Measurements from ENCODE around the gene GALNTL6.

GRCh38 chr4:172897046-172897445, 1083.8 kb downstream of the GALNTL6 start:
- TF ChIP-seq CTCF (conservative IDR thresholded peaks at IDR 0.05; ENCODE audit: low read length), result no peak
- no peak for TF ChIP-seq EZH2phosphoT487 (IDR thresholded peaks at IDR 0.05; ENCODE audit: borderline replicate concordance)
